Panc1 (cell line): ENCODE measurements around the gene OPRD1. TPM values are rescaled to one million over a fixed set of nuclear protein-coding genes. Genes with fewer than 3 reads are reported as not detected.

Source experiments
- ATAC-seq: fragments of 200-7000 bp; cut with Tn5 transposase; 2 replicates; pipeline ENCODE4 v1.9.1; 2020; ENCODE audit warnings: mild to moderate bottlenecking, moderate library complexity
- BruUV-seq: library from RNA; stranded (reverse); fragments of 400-500 nt; replicated peaks from 2 replicates; lab custom pipeline; 2021; lab: Mats Ljungman, UMichigan
- CTCF ChIA-PET: fragments of 300-600 bp; sonication (Branson Sonifier 250); formaldehyde crosslinking; loops from one replicate; lab custom pipeline; 2022; ENCODE audit warnings: antibody characterized with exemption; lab: Charles Lee
- POLR2A ChIA-PET: fragments of 300-600 bp; sonication (Branson Sonifier 250); formaldehyde crosslinking; loops from one replicate; lab custom pipeline; 2022; ENCODE audit warnings: antibody characterized with exemption; lab: Charles Lee
- DNase-seq: peaks from one replicate; pipeline ENCODE4 v3.0.0-alpha.2; 2010; ENCODE audit warnings: low read depth, low spot score
- H3K27ac ChIP-seq: 2 replicates; pipeline ENCODE4 v1.5.1; 2011; ENCODE audit warnings: mild to moderate bottlenecking, low read length, inconsistent platforms
- H3K27me3 ChIP-seq: fragments of 200-500 bp; sonication (Bioruptor generic); 2 replicates; pipeline ENCODE4 v1.6.0; 2014; ENCODE audit warnings: low read length, inconsistent platforms; ENCODE audit not compliant: control insufficient read depth, insufficient read depth
- H3K36me3 ChIP-seq: fragments of 200-500 bp; sonication (Bioruptor generic); 2 replicates; pipeline ENCODE4 v1.5.1; 2014; ENCODE audit warnings: inconsistent platforms, mild to moderate bottlenecking, low read length, moderate library complexity; ENCODE audit not compliant: control insufficient read depth, insufficient read depth
- H3K4me1 ChIP-seq: 2 replicates; pipeline ENCODE4 v1.5.1; 2011; ENCODE audit warnings: inconsistent platforms, mild to moderate bottlenecking, low read length, moderate library complexity; ENCODE audit not compliant: control insufficient read depth, insufficient read depth
- H3K4me3 ChIP-seq, 2 experiments: 2 replicates each; pipeline ENCODE4 v1.5.1; 2011 to 2012; ENCODE audit warnings: low read depth in 2 of 2, low read length in 2 of 2, mild to moderate bottlenecking in 2 of 2, inconsistent platforms in 1 of 2, moderate library complexity in 1 of 2
- H3K9me3 ChIP-seq: fragments of 200-500 bp; sonication (Bioruptor generic); 2 replicates; pipeline ENCODE4 v1.5.1; 2014; ENCODE audit warnings: low read depth, mild to moderate bottlenecking, inconsistent platforms, low read length, moderate library complexity; ENCODE audit not compliant: control insufficient read depth, insufficient read depth
- POLR2AphosphoS5 ChIP-seq: IDR thresholded peaks from 2 replicates; pipeline ENCODE4 v1.6.1; 2012; ENCODE audit warnings: mild to moderate bottlenecking, low read depth, low read length, moderate library complexity
- SIN3A ChIP-seq: IDR thresholded peaks from 2 replicates; pipeline ENCODE4 v1.6.1; 2012; ENCODE audit warnings: low read depth, mild to moderate bottlenecking, low read length, moderate library complexity, borderline replicate concordance; ENCODE audit not compliant: insufficient read depth
- TCF7L2 ChIP-seq: IDR thresholded peaks from 2 replicates; pipeline ENCODE4 v1.6.1; 2011; ENCODE audit warnings: mild to moderate bottlenecking, low read depth, low read length, inconsistent platforms
- in situ Hi-C: cut with HindIII; loops from 2 replicates; pipeline ENCODE4 v1.10.0; 2016; ENCODE audit warnings: low sequenced_read_pairs, low pct_unique_long_range_greater_than_20kb
- intact Hi-C: fragments of 100-400 bp; cut with micrococcal nuclease; formaldehyde crosslinking; loops from one replicate; pipeline ENCODE4 v1.10.0; 2022; ENCODE audit not compliant: unreplicated experiment
- total RNA-seq: library from RNA; stranded (reverse); gene quantifications from one replicate; pipeline ENCODE4 v1.2.1, GENCODE V29; 2021; ENCODE audit not compliant: unreplicated experiment
- TF ChIP-seq, protein P1 (sequence below), 2 experiments: IDR thresholded peaks; 2 replicates each; pipeline ENCODE4 v1.6.1; 2011 to 2012; ENCODE audit warnings: low read depth in 2 of 2, control low read depth in 1 of 2, low read length in 1 of 2, mild to moderate bottlenecking in 1 of 2, moderate library complexity in 1 of 2; ENCODE audit not compliant: insufficient read depth in 1 of 2
- TF ChIP-seq, protein P2 (sequence below): fragments of 450-650 bp; IDR thresholded peaks from 2 replicates; pipeline ENCODE4 v1.5.1; 2017; ENCODE audit warnings: mild to moderate bottlenecking

OPRD1 gene
- total RNA-seq, 1 experiment from 2014 or later = 5.4 TPM

DNA sequence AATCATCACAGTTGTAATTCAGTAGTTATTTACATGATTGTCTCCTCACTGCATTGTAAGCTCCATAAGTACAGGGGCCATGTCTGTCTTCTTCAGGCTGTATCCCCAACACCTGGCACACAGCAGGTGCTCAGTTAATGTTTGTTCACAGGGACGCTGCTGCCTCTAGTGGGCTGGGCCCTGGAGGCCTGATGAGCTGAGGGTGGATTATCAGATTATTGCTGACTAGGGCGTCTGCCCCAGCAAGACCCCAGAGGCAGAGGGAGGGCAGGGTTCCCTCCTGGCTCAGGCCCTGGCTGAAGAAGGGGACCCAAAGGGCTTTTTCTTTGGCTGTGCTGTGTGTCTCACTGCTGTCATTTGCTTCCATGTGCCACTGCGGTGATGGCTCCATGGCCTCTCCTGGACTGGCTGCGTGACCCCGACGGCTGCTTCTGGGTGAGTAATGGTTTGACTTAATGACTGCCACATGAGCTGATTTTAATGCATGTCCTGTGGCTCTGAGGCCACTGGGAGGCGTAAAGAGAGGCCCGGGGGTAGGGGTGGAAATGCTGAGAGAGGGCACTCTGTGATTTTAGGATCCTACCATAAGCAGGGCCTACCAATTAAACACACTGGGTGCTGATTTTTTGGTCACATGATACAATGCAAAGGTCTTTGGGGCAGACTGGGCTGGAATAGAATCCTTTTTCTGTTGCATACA is 81.6 kb downstream of the OPRD1 start:
- no peak for DNase-seq
- intact Hi-C loops (no loop called here), in situ Hi-C loops (no loop called here)
- ChIA-PET POLR2A (no interaction called here), CTCF (interaction anchor here (0.5 to 1.4 kb wide), 4 partner anchors 20 to 309 kb away, joined by 4 to 5 read pairs (median 4); partner anchors contain the start of gene EPB41)
- H3K9me3 ChIP-seq = no peaks in the 10 kb centered on the region
- no TSS peak for BruUV-seq
- TF ChIP-seq SIN3A = no peak
- TF ChIP-seq, protein P1, sequence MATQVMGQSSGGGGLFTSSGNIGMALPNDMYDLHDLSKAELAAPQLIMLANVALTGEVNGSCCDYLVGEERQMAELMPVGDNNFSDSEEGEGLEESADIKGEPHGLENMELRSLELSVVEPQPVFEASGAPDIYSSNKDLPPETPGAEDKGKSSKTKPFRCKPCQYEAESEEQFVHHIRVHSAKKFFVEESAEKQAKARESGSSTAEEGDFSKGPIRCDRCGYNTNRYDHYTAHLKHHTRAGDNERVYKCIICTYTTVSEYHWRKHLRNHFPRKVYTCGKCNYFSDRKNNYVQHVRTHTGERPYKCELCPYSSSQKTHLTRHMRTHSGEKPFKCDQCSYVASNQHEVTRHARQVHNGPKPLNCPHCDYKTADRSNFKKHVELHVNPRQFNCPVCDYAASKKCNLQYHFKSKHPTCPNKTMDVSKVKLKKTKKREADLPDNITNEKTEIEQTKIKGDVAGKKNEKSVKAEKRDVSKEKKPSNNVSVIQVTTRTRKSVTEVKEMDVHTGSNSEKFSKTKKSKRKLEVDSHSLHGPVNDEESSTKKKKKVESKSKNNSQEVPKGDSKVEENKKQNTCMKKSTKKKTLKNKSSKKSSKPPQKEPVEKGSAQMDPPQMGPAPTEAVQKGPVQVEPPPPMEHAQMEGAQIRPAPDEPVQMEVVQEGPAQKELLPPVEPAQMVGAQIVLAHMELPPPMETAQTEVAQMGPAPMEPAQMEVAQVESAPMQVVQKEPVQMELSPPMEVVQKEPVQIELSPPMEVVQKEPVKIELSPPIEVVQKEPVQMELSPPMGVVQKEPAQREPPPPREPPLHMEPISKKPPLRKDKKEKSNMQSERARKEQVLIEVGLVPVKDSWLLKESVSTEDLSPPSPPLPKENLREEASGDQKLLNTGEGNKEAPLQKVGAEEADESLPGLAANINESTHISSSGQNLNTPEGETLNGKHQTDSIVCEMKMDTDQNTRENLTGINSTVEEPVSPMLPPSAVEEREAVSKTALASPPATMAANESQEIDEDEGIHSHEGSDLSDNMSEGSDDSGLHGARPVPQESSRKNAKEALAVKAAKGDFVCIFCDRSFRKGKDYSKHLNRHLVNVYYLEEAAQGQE (IDR thresholded peaks at IDR 0.05; ENCODE audit: insufficient read depth in 1 of 2, low read depth in 2 of 2, low read length in 1 of 2) = no peak
- no peak for TF ChIP-seq POLR2AphosphoS5
- TF ChIP-seq, protein P2, sequence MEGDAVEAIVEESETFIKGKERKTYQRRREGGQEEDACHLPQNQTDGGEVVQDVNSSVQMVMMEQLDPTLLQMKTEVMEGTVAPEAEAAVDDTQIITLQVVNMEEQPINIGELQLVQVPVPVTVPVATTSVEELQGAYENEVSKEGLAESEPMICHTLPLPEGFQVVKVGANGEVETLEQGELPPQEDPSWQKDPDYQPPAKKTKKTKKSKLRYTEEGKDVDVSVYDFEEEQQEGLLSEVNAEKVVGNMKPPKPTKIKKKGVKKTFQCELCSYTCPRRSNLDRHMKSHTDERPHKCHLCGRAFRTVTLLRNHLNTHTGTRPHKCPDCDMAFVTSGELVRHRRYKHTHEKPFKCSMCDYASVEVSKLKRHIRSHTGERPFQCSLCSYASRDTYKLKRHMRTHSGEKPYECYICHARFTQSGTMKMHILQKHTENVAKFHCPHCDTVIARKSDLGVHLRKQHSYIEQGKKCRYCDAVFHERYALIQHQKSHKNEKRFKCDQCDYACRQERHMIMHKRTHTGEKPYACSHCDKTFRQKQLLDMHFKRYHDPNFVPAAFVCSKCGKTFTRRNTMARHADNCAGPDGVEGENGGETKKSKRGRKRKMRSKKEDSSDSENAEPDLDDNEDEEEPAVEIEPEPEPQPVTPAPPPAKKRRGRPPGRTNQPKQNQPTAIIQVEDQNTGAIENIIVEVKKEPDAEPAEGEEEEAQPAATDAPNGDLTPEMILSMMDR = no peak; the same call in 1 of the 2 replicates
- no peak for TF ChIP-seq TCF7L2
- peak; percentile 61; the same call in 1 of the 2 replicates for ATAC-seq
- no peaks in the 10 kb centered on the region for H3K4me1 ChIP-seq
- no peaks in the 10 kb centered on the region for H3K36me3 ChIP-seq
- no peak overlapping the region for H3K4me3 ChIP-seq
- no peak overlapping the region for H3K27ac ChIP-seq
- H3K27me3 ChIP-seq = no peaks in the 10 kb centered on the region

DNA sequence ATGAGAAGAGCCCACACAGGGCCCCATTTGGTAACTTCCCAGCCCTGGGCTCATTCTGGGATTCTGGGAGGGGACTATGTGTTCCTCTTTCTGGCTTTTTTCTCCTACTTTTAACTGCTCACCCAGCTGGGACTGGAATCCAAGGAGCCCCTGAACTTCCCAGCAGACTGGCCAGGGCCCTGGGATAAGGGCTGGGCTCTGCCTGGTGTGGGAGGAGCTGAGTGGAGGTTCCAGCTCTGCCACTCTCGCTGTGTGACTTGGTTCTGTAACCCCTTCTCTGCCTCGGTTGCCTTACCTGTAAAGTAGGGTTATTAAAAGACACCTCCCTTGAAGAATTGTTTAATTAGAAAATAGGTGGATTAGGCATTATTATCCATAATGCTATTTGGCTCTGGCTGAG is 82.8 kb downstream of the OPRD1 start:
- no TSS peak for BruUV-seq
- H3K27ac ChIP-seq = no peak overlapping the region
- no peak overlapping the region for H3K4me3 ChIP-seq
- CTCF ChIA-PET = interaction anchor here (0.5 to 0.6 kb wide), 2 partner anchors 9 to 108 kb away, joined by 3 to 4 read pairs; no protein-coding TSS in a partner anchor
- H3K36me3 ChIP-seq = no peaks in the 10 kb centered on the region
- no peaks in the 10 kb centered on the region for H3K9me3 ChIP-seq
- TF ChIP-seq TCF7L2 = no peak
- TF ChIP-seq POLR2AphosphoS5 = no peak
- TF ChIP-seq, protein P2 = no peak
- TF ChIP-seq, protein P1 (IDR thresholded peaks at IDR 0.05; ENCODE audit: insufficient read depth in 1 of 2, low read depth in 2 of 2, low read length in 1 of 2) = no peak
- TF ChIP-seq SIN3A = no peak
- in situ Hi-C loops = no loop called here
- POLR2A ChIA-PET = no interaction called here
- no peaks in the 10 kb centered on the region for H3K27me3 ChIP-seq
- no peak for DNase-seq
- no peak for ATAC-seq
- intact Hi-C loops = no loop called here
- H3K4me1 ChIP-seq = no peaks in the 10 kb centered on the region
